Naive thymus-derived CD4-positive, alpha-beta T cell (primary cell): ENCODE results near the gene SEMA4C. TPM values are rescaled to one million over a fixed set of nuclear protein-coding genes. Genes with fewer than 3 reads are reported as not detected.

Source experiments
- ATAC-seq: fragments of 150-1000 bp; cut with Tn5 transposase; 2 replicates; pipeline ENCODE4 v1.10.0; 2021; ENCODE audit warnings: mild to moderate bottlenecking, moderate library complexity
- CTCF ChIA-PET: fragments of 350-600 bp; sonication (Branson Sonifier 250); formaldehyde crosslinking; loops from one replicate; lab custom pipeline; 2021; ENCODE audit warnings: antibody characterized with exemption; lab: Charles Lee
- POLR2A ChIA-PET: fragments of 350-600 bp; sonication (Branson Sonifier 250); formaldehyde crosslinking; loops from one replicate; lab custom pipeline; 2021; ENCODE audit warnings: antibody characterized with exemption, inconsistent platforms; lab: Charles Lee
- DNase-seq, 9 donors: peaks; one replicate each; pipeline versions ENCODE4 v3.0.0 to v3.0.0-alpha.2; 2020 to 2022; ENCODE audit warnings: mixed read lengths in 1 of 9
- H3K27ac ChIP-seq: one replicate; pipeline ENCODE4 v1.7.0; 2013; ENCODE audit warnings: mild to moderate bottlenecking, low read depth, low read length, moderate library complexity
- H3K27me3 ChIP-seq, 2 donors: one replicate each; pipeline ENCODE4 v1.7.0; 2013; ENCODE audit warnings: low read length in 2 of 2, mild to moderate bottlenecking in 2 of 2, moderate library complexity in 2 of 2; ENCODE audit not compliant: control insufficient read depth in 2 of 2, insufficient read depth in 2 of 2
- H3K36me3 ChIP-seq, 3 experiments: 1 replicate in 2 of 3; 2 replicates in 1 of 3; pipeline ENCODE4 v1.7.0; 2013; ENCODE audit warnings: low read length in 3 of 3, mild to moderate bottlenecking in 3 of 3, moderate library complexity in 1 of 3; ENCODE audit not compliant: insufficient read depth in 3 of 3, control insufficient read depth in 2 of 3
- H3K4me1 ChIP-seq, 2 donors: one replicate each; pipeline ENCODE4 v1.7.0; 2013; ENCODE audit warnings: low read length in 2 of 2, mild to moderate bottlenecking in 2 of 2, moderate library complexity in 1 of 2; ENCODE audit not compliant: control insufficient read depth in 2 of 2, insufficient read depth in 2 of 2
- H3K4me3 ChIP-seq: 2 replicates; pipeline ENCODE4 v1.7.0; 2013; ENCODE audit warnings: mild to moderate bottlenecking, low read length
- H3K9me3 ChIP-seq, 3 experiments: 1 replicate in 2 of 3; 2 replicates in 1 of 3; pipeline ENCODE4 v1.7.0; 2013; ENCODE audit warnings: low read length in 3 of 3; ENCODE audit not compliant: control insufficient read depth in 2 of 3
- H3K27ac Mint-ChIP-seq, 9 donors: one replicate each; pipeline ENCODE4 v1.8.0; 2020 to 2022; ENCODE audit warnings: mixed read lengths in 9 of 9, mild to moderate bottlenecking in 8 of 9, moderate library complexity in 5 of 9, inconsistent platforms in 2 of 9
- H3K27me3 Mint-ChIP-seq, 5 donors: one replicate each; pipeline ENCODE4 v1.8.0; 2021 to 2022; ENCODE audit warnings: mixed read lengths in 5 of 5, mild to moderate bottlenecking in 1 of 5
- H3K36me3 Mint-ChIP-seq, 5 donors: one replicate each; pipeline ENCODE4 v1.8.0; 2020 to 2022; ENCODE audit warnings: mixed read lengths in 5 of 5, mild to moderate bottlenecking in 3 of 5, inconsistent platforms in 1 of 5
- H3K4me1 Mint-ChIP-seq, 7 donors: one replicate each; pipeline ENCODE4 v1.8.0; 2020 to 2022; ENCODE audit warnings: mixed read lengths in 7 of 7, mild to moderate bottlenecking in 3 of 7, inconsistent platforms in 1 of 7
- H3K4me3 Mint-ChIP-seq, 10 donors: one replicate each; pipeline ENCODE4 v1.8.0; 2020 to 2022; ENCODE audit warnings: mild to moderate bottlenecking in 10 of 10, mixed read lengths in 10 of 10, moderate library complexity in 6 of 10, inconsistent platforms in 2 of 10
- H3K9me3 Mint-ChIP-seq, 11 donors: one replicate each; pipeline ENCODE4 v1.8.0; 2020 to 2022; ENCODE audit warnings: mixed read lengths in 11 of 11, mild to moderate bottlenecking in 4 of 11, inconsistent platforms in 1 of 11, moderate library complexity in 1 of 11
- intact Hi-C, 2 donors: fragments of 100-400 bp; cut with micrococcal nuclease; formaldehyde crosslinking; loops; one replicate each; pipeline ENCODE4 v1.15.1; 2023
- polyA plus RNA-seq, 2 donors: library from polyadenylated mRNA; unstranded; fragments of 300-500 nt; fragmentation: Illumina TruSeq; gene quantifications; one replicate each; pipeline ENCODE4 v1.2.3, GENCODE V29; 2021
- total RNA-seq, 6 experiments: library from RNA in 5 of 6; stranded (reverse) in 5 of 6; gene quantifications; 1 replicate in 5 of 6; 2 replicates in 1 of 6; pipeline ENCODE4 v1.2.3 and lab custom pipeline; 2021 to 2026

Gene SEMA4C, protein sequence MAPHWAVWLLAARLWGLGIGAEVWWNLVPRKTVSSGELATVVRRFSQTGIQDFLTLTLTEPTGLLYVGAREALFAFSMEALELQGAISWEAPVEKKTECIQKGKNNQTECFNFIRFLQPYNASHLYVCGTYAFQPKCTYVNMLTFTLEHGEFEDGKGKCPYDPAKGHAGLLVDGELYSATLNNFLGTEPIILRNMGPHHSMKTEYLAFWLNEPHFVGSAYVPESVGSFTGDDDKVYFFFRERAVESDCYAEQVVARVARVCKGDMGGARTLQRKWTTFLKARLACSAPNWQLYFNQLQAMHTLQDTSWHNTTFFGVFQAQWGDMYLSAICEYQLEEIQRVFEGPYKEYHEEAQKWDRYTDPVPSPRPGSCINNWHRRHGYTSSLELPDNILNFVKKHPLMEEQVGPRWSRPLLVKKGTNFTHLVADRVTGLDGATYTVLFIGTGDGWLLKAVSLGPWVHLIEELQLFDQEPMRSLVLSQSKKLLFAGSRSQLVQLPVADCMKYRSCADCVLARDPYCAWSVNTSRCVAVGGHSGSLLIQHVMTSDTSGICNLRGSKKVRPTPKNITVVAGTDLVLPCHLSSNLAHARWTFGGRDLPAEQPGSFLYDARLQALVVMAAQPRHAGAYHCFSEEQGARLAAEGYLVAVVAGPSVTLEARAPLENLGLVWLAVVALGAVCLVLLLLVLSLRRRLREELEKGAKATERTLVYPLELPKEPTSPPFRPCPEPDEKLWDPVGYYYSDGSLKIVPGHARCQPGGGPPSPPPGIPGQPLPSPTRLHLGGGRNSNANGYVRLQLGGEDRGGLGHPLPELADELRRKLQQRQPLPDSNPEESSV
- total RNA-seq (10 to 100 TPM; 33.5 to 74.7 (median 44.1) TPM), polyA plus RNA-seq (1 to 10 TPM; 3.1 to 5.1 TPM), total RNA-seq (lab: John Stamatoyannopoulos, UW) (68.8 reads per million, percentile 78 among the genes with 10 or more reads in this experiment)

DNA sequence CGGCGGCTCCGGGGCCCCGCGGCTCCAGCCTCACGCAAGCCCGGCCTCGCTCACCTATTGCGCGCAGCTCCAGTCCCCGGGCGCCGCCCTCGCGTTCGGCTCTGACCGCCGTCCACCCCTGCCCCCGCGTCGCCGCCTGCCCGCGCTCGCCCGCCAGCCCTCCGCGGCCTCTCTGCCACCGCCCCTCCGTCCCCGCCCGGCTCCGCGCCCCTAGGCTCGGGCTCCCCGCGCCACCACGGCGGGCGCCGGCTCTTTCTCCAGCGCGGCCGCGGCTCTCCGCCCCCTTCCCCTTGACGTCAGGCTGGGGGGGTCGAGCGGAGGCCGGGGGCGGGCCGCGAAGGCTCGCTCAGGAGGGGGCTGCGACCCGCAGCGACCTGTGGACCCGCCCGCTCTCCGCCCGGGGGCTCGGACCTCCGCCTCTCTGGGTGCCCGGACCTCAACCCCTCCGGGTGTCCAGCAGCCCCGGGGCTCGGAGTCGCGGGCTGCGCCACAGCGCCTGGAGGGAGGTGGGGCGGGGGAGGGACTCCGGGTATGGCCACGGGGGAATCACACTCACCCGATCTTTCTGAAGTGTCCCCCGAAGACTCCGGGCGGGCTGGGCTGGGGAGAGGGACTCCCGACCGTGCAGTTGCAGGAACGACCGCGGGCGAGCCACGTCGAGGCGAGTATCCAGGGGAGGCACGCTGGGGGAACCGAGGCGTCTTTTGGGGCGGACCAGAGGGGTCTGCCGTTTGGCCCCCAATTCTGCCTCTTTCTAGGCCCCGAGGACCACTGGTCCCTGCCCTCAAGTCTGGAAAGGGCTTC lies at the start of gene SEMA4C:
TSS of gene SEMA4C (minus strand) at position 259 of the 804 bp plus-strand sequence. CDS start 2,194 bp downstream, outside the sequence.
- peak within 1 kb of the TSS; percentile 83 to 96 (median 90) for H3K4me3 Mint-ChIP-seq
- H3K9me3 ChIP-seq, result no peaks in the 10 kb centered on the region
- H3K4me3 ChIP-seq, result peak within 1 kb of the TSS; percentile 81
- DNase-seq, result peak; percentile 49 to 79 (median 68)
- H3K4me1 ChIP-seq, result peaks cover 24 to 38% of the 10 kb centered on the region in 2 donors
- H3K27ac ChIP-seq, result peak within 1 kb of the TSS; percentile 85
- intact Hi-C loops, result loop anchor here (1.0 to 2.0 kb wide), 7 partner anchors 12 to 92 kb away; partner anchors contain the start of gene ANKRD39 (in 1 of the 2)
- H3K36me3 ChIP-seq, result peaks cover 0 to 23% (median 5%) of the 10 kb centered on the region in 3 experiments
- ChIA-PET POLR2A (interaction anchor here (0.7 to 15.0 kb wide), 19 partner anchors 11 to 93 kb away, joined by 3 to 288 read pairs (median 4); partner anchors contain the start of gene ANKRD39), CTCF (interaction anchor here (0.7 to 1.9 kb wide), 4 partner anchors 12 to 83 kb away, joined by 4 to 12 read pairs (median 8); partner anchors contain the start of gene ANKRD39)
- H3K9me3 Mint-ChIP-seq, result no peaks in the 10 kb centered on the region
- peaks cover 27 to 64% (median 54%) of the 10 kb centered on the region in 7 donors for H3K4me1 Mint-ChIP-seq
- peaks cover 0 to 15% (median 0%) of the 10 kb centered on the region in 5 donors for H3K27me3 Mint-ChIP-seq
- H3K36me3 Mint-ChIP-seq, result peaks cover 0 to 11% (median 0%) of the 10 kb centered on the region in 5 donors
- no peaks in the 10 kb centered on the region for H3K27me3 ChIP-seq
- peak; percentile 67 for ATAC-seq
- peak within 1 kb of the TSS; percentile 81 to 98 (median 91) for H3K27ac Mint-ChIP-seq

GRCh38 chr2:96918754-96919550 lies 49.1 kb upstream of the SEMA4C start:
- peaks cover 24% of the 10 kb centered on the region in 2 donors for H3K4me1 ChIP-seq
- Mint-ChIP-seq H3K27ac (peak overlapping the region in 4 of 9 donors; percentile 26 to 90 (median 68)), H3K9me3 (peaks cover 0 to 35% (median 13%) of the 10 kb centered on the region in 11 donors), H3K27me3 (no peaks in the 10 kb centered on the region), H3K4me3 (no peak overlapping the region), H3K36me3 (peaks cover 0 to 33% (median 26%) of the 10 kb centered on the region in 5 donors), H3K4me1 (peaks cover 27 to 79% (median 68%) of the 10 kb centered on the region in 7 donors)
- DNase-seq (no peak), ATAC-seq (no peak)
- ChIA-PET CTCF (no interaction called here), POLR2A (interaction anchor here (1.2 kb wide), 1 partner anchor 44 kb away, joined by 3 read pairs; no protein-coding TSS in a partner anchor)
- H3K4me3 ChIP-seq, result no peak overlapping the region
- H3K27me3 ChIP-seq, result no peaks in the 10 kb centered on the region
- H3K27ac ChIP-seq, result no peak overlapping the region
- peaks cover 0 to 19% (median 0%) of the 10 kb centered on the region in 3 experiments for H3K9me3 ChIP-seq
- intact Hi-C loops, result no loop called here
- H3K36me3 ChIP-seq, result no peaks in the 10 kb centered on the region

DNA sequence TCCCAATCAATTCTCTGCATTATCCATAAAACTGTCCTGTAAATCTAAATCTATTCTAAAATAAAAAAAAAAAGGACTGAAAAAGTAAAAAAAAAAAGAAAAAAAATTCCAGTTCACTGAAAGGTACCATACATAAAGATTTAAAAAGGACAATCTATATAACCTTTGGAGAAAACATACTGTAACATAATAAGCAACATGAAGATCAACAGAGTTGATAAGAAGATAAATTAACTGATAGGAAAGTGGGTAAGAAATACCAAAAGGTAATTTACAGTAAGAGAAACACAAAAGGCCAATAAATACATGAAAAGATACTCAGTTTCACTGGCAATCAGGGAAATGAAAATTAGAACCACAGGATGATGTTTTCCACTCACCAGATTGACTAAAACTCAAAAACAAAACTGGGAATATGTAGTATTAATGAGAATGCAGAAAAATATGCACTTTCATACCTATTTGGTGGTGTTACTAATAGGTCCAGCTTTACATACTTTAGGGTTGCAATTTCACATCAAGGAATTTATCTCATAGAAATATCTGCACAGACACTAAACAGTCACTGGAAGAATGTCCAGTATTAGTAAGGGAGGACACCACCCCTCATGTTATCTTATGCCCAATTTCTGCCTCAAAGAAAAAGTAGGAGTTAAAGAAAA lies 48.3 kb upstream of the SEMA4C start:
- Histone ChIP-seq H3K4me3 (no peak overlapping the region), H3K9me3 (peaks cover 0 to 19% (median 0%) of the 10 kb centered on the region in 3 experiments), H3K27ac (no peak overlapping the region), H3K27me3 (no peaks in the 10 kb centered on the region), H3K36me3 (no peaks in the 10 kb centered on the region), H3K4me1 (peaks cover 24% of the 10 kb centered on the region in 2 donors)
- H3K9me3 Mint-ChIP-seq, result peaks cover 0 to 35% (median 13%) of the 10 kb centered on the region in 11 donors
- CTCF ChIA-PET, result no interaction called here
- H3K4me1 Mint-ChIP-seq, result peaks cover 31 to 79% (median 72%) of the 10 kb centered on the region in 7 donors
- intact Hi-C loops, result no loop called here
- no peaks in the 10 kb centered on the region for H3K27me3 Mint-ChIP-seq
- ATAC-seq, result no peak
- H3K36me3 Mint-ChIP-seq, result peaks cover 0 to 34% (median 26%) of the 10 kb centered on the region in 5 donors
- DNase-seq, result no peak
- H3K4me3 Mint-ChIP-seq, result no peak overlapping the region
- POLR2A ChIA-PET, result interaction anchor here (0.7 to 6.3 kb wide), 4 partner anchors 17 to 58 kb away, joined by 3 to 76 read pairs (median 4); partner anchors contain the start of gene SEMA4C
- H3K27ac Mint-ChIP-seq, result peak overlapping the region in 3 of 9 donors; percentile 4 to 82 (median 62)

GRCh38 chr2:96916646-96917543 lies 47.0 kb upstream of the SEMA4C start:
- Mint-ChIP-seq H3K36me3 (peaks cover 0 to 34% (median 26%) of the 10 kb centered on the region in 5 donors), H3K27ac (peak overlapping the region in 7 of 9 donors; percentile 49 to 85 (median 67)), H3K27me3 (no peaks in the 10 kb centered on the region), H3K4me3 (peak overlapping the region in 4 of 10 donors; percentile 16 to 48 (median 29)), H3K4me1 (peaks cover 41 to 83% (median 82%) of the 10 kb centered on the region in 7 donors), H3K9me3 (peaks cover 0 to 35% (median 13%) of the 10 kb centered on the region in 11 donors)
- H3K4me3 ChIP-seq, result no peak overlapping the region
- ChIA-PET POLR2A (interaction anchor here (0.9 to 7.0 kb wide), 10 partner anchors 9 to 59 kb away, joined by 3 to 76 read pairs (median 6); partner anchors contain the start of genes ANKRD39 and SEMA4C), CTCF (interaction anchor here (0.5 to 0.6 kb wide), 3 partner anchors 16 to 30 kb away, joined by 3 to 4 read pairs (median 3); no protein-coding TSS in a partner anchor)
- H3K4me1 ChIP-seq, result peaks cover 33 to 37% of the 10 kb centered on the region in 2 donors
- DNase-seq, result peak in 3 of 9 donors; percentile 13 to 43 (median 27)
- no peaks in the 10 kb centered on the region for H3K36me3 ChIP-seq
- no peak for ATAC-seq
- intact Hi-C loops, result no loop called here
- no peak overlapping the region for H3K27ac ChIP-seq
- H3K27me3 ChIP-seq, result no peaks in the 10 kb centered on the region
- H3K9me3 ChIP-seq, result peaks cover 0 to 19% (median 0%) of the 10 kb centered on the region in 3 experiments
